IPS-18c (cell line): ENCODE results near the gene OPRL1.

Experiments used
- H3K4me3 ChIP-seq: 2 replicates; pipeline ENCODE4 v1.7.0; 2013; ENCODE audit warnings: low read depth, mild to moderate bottlenecking, low read length, moderate library complexity; ENCODE audit not compliant: insufficient read depth
- H3K9me3 ChIP-seq: one replicate; pipeline ENCODE4 v1.6.1; 2013; ENCODE audit warnings: mild to moderate bottlenecking, low read length, moderate library complexity; ENCODE audit not compliant: control insufficient read depth, insufficient read depth

OPRL1 gene

GRCh38 chr20:64080013-64080812 lies at the start of gene OPRL1:
Gene OPRL1, plus strand, starts transcription at chr20:64080082. Its CDS starts 12,639 bp downstream, at chr20:64092721.
- peak within 1 kb of the TSS; percentile 75 for H3K4me3 ChIP-seq
- H3K9me3 ChIP-seq: no peaks in the 10 kb centered on the region

DNA sequence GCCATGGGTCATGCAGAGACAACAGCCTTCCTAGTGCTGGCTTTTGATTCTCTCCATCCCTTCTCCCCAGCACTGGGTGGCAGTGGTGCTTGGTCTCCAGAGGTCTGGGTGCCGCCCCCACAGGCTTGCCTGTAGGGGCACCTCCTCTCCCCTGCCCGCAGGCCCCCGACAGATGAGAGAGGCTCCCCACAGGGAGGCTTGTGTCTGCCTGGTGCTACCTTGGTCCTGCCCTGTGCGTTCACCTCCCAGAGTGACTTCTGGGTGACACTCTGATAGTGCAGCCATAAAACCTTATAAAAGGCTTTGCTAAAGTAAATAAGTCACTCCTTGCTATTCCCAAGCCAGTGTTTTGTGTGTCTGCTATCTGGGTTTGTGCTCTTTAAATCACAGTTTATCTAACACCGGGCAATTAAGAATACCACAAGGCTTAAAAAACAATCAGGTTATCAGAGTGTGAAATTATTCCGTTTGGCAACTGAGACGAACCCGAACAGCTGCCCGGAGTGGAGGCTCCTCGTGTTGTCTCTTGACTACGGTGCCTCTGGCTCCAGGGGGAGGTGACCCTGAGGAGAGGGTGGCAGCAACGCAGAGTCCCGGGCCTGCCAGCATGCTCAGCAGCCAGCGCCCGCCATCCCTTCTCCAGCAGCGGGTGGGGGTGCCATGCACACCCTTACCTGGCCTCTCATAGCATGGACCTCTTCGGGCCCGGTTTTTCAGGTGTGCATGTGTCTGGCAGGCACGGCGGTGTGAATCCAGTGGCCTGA lies 49.3 kb upstream of the OPRL1 start:
- Histone ChIP-seq H3K9me3 (no peaks in the 10 kb centered on the region), H3K4me3 (no peak overlapping the region)

DNA sequence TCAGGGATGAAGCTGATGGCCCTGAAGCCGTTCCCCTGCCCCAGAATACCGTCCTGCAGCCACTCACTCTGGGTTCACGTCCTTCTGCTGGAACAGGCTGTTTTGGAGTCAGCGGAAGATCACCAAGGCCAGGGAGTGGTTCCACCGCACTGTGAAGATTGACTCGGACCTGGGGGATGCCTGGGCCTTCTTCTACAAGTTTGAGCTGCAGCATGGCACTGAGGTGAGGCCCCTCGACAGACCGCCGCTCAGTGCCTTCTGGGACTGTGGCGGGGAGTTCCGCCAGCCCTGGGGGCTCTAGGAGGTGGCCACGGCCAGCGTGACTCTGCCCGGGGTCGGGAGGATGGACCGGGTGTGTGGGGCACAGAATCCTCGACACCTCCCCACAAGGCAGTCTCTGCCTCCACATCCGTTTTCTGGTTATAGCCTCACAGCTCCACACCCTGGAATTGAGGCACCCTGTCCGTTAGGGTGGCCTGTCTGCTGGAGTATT lies 48.0 kb upstream of the OPRL1 start:
- H3K4me3 ChIP-seq: no peak overlapping the region
- H3K9me3 ChIP-seq: no peaks in the 10 kb centered on the region

- Histone ChIP-seq H3K4me3 (no peak overlapping the region), H3K9me3 (no peaks in the 10 kb centered on the region)
These were observed 46.9 kb upstream of the OPRL1 start for GRCh38 chr20:64032706-64033624.

DNA sequence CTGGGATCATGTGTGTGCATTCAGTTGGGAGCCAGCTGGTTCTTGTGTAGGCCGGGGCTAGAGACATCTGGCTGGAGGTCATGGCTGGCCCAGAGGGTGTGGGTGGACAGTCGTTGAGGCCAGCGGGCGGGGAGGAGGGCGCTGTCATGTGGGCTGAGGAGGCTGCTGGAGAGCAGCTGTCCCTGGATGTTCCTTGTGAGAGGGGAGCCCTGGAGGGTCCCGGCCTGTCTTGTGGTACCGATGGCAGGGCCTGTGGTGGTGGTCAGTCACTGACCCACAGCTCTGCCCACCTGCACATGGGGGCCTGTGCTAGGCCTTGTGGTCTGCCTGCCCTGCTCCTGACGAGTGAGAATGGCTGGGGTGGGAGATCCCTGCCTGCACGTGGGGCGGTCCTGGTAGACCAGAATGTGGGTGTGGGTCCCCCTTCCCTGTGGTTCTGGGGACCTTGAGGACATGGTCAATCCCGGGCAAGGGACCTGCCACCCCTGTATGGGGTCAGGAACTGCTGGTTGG lies 45.8 kb upstream of the OPRL1 start:
- no peaks in the 10 kb centered on the region for H3K9me3 ChIP-seq
- H3K4me3 ChIP-seq: no peak overlapping the region

- Histone ChIP-seq H3K9me3 (no peaks in the 10 kb centered on the region), H3K4me3 (no peak overlapping the region)
These were observed 44.6 kb upstream of the OPRL1 start for GRCh38 chr20:64035066-64035932.

GRCh38 chr20:64035933-64036345 lies 43.9 kb upstream of the OPRL1 start, which contains the start of gene C20orf204:
Gene C20orf204, plus strand, starts transcription at chr20:64036182. Its CDS starts 142 bp downstream, at chr20:64036324.
- H3K4me3 ChIP-seq: no peak within 1 kb of the TSS
- no peaks in the 10 kb centered on the region for H3K9me3 ChIP-seq

- Histone ChIP-seq H3K4me3 (no peak overlapping the region), H3K9me3 (no peaks in the 10 kb centered on the region)
These were observed 43.3 kb upstream of the OPRL1 start for GRCh38 chr20:64036346-64037198.

DNA sequence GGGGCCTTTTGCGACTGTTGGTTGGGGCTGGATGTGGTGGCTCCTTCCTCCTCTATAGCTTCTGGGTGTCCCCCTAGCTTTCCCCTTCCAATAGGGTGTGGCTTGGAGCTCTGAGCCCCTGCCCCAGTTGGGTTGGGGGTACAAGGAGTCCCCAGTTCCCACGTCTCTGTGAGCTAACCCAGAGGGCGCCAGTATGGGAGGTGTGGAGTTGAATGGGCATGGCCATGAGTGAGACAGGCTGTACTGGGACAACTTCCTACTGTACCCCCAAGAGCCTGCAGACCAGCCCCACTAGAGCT lies 42.7 kb upstream of the OPRL1 start:
- H3K4me3 ChIP-seq: no peak overlapping the region

DNA sequence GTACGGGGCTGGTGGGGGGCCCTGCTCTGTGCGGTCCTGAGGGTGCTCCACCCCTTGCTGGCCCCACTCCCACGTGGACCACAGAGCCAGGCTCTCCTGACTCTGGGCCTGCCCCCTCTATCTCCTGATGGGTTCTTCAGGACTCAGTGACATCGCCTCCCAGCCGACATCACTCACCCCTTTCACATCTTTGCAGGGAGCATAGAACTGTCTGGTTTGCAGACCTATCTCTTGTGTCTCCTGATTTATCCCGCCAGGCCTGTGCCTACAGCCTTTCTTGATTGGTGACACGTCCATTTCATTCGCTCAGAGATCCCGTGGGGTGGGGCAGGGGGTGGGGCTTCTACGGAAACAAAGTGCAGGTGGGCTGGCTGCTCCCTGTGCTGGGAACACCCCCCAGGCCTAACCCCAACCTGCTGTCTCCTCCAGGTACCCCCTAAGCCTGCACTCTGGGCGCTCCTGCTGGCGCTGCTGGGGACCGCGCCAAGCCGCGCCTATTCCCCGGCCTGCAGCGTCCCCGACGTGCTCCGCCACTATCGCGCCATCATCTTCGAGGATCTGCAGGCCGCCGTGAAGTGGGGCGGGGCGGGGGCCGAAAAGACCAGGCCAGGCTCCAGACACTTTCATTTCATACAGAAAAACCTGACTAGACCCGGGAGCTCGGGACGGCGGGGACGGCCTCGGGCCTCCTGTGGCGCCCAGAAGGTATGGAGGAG lies 42.2 kb upstream of the OPRL1 start:
- Histone ChIP-seq H3K4me3 (peak overlapping the region; percentile 71), H3K9me3 (no peaks in the 10 kb centered on the region)

More for the DNA sequence above, 42.7 kb upstream of the OPRL1 start:
- no peaks in the 10 kb centered on the region for H3K9me3 ChIP-seq

DNA sequence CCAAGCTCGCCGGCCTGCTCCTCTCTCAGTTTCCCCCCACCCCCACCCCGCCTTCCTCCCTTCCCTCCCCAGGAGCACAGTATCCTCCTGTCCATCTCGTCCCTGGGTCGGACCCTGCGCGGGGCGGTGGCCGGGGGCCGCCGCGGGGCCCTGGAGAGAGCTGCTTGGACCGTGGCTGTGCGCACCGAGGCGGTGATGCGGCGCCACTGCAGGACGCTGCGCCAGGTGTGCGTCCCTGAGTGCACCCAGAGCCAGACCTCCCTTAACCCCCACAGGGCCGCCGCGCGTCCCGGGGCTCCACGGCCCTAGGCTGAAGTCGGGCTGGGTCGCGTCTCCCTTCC lies 41.7 kb upstream of the OPRL1 start:
- no peaks in the 10 kb centered on the region for H3K9me3 ChIP-seq
- peak overlapping the region; percentile 71 for H3K4me3 ChIP-seq

GRCh38 chr20:64038565-64039292 lies 41.2 kb upstream of the OPRL1 start:
- Histone ChIP-seq H3K9me3 (no peaks in the 10 kb centered on the region), H3K4me3 (peak overlapping the region; percentile 71)

GRCh38 chr20:64039293-64040160 lies 40.4 kb upstream of the OPRL1 start:
- no peaks in the 10 kb centered on the region for H3K9me3 ChIP-seq
- peak overlapping the region; percentile 71; the same call in 1 of the 2 replicates for H3K4me3 ChIP-seq
